GM23338 (cell line): ENCODE results near the gene MFSD11. TPM values are rescaled to one million over a fixed set of nuclear protein-coding genes. Genes with fewer than 3 reads are reported as not detected.

ENCODE experiments used
- ATAC-seq: fragments of 200-7000 bp; cut with Tn5 transposase; 3 replicates; pipeline ENCODE4 v1.9.1; 2020
- DNase-seq: peaks from one replicate; pipeline ENCODE4 v3.0.0-alpha.2; 2015; ENCODE audit warnings: low spot score
- H2AFZ ChIP-seq: fragments of 200-600 bp; sonication (generic); 2 replicates; pipeline ENCODE4 v1.8.0; 2016; ENCODE audit warnings: antibody characterized with exemption, mild to moderate bottlenecking, moderate library complexity
- H3F3A ChIP-seq: fragments of 200-600 bp; sonication (generic); replicated peaks from 2 replicates; pipeline ENCODE4 v1.8.0; 2017; ENCODE audit warnings: antibody characterized with exemption, mixed run types, low read depth
- H3K27ac ChIP-seq: fragments of 200-600 bp; sonication (generic); 2 replicates; pipeline ENCODE4 v1.6.1; 2016; ENCODE audit warnings: low read depth
- H3K27me3 ChIP-seq: fragments of 200-600 bp; sonication (generic); 2 replicates; pipeline ENCODE4 v1.8.0; 2016; ENCODE audit warnings: mild to moderate bottlenecking, mixed run types, moderate library complexity; ENCODE audit not compliant: insufficient read depth
- H3K36me3 ChIP-seq: fragments of 200-600 bp; sonication (generic); 2 replicates; pipeline ENCODE4 v1.8.0; 2016; ENCODE audit warnings: mild to moderate bottlenecking; ENCODE audit not compliant: insufficient read depth
- H3K4me1 ChIP-seq: fragments of 200-600 bp; sonication (generic); 2 replicates; pipeline ENCODE4 v1.8.0; 2016; ENCODE audit warnings: mild to moderate bottlenecking, moderate library complexity; ENCODE audit not compliant: insufficient read depth
- H3K4me2 ChIP-seq: fragments of 200-600 bp; sonication (generic); 2 replicates; pipeline ENCODE4 v1.7.1; 2017; ENCODE audit warnings: mixed run types
- H3K4me3 ChIP-seq: fragments of 200-600 bp; sonication (generic); 2 replicates; pipeline ENCODE4 v1.6.1; 2016; ENCODE audit warnings: mixed run types
- H3K79me2 ChIP-seq: fragments of 200-600 bp; sonication (generic); replicated peaks from 2 replicates; pipeline ENCODE4 v1.8.0; 2017; ENCODE audit warnings: mild to moderate bottlenecking; ENCODE audit not compliant: insufficient read depth
- H3K9me2 ChIP-seq: fragments of 200-600 bp; sonication (generic); 2 replicates; pipeline ENCODE4 v1.8.0; 2017; ENCODE audit not compliant: insufficient read depth
- H4K20me1 ChIP-seq: fragments of 200-600 bp; sonication (generic); replicated peaks from 2 replicates; pipeline ENCODE4 v1.8.0; 2017; ENCODE audit warnings: mild to moderate bottlenecking; ENCODE audit not compliant: insufficient read depth
- H3K27ac Mint-ChIP-seq: 2 replicates; pipeline ENCODE4 v1.8.0; 2020; ENCODE audit warnings: inconsistent platforms, mild to moderate bottlenecking, moderate library complexity, mixed read lengths
- H3K27me3 Mint-ChIP-seq: 3 replicates; pipeline ENCODE4 v1.8.0; 2022; ENCODE audit warnings: low read depth, mild to moderate bottlenecking, moderate library complexity, mixed read lengths, inconsistent platforms; ENCODE audit not compliant: insufficient read depth, poor library complexity
- H3K36me3 Mint-ChIP-seq: 3 replicates; pipeline ENCODE4 v1.8.0; 2021; ENCODE audit warnings: low read depth, mild to moderate bottlenecking, inconsistent platforms, moderate library complexity, mixed read lengths
- H3K4me1 Mint-ChIP-seq: 3 replicates; pipeline ENCODE4 v1.8.0; 2020; ENCODE audit warnings: mild to moderate bottlenecking, inconsistent platforms, mixed read lengths
- H3K4me3 Mint-ChIP-seq: 3 replicates; pipeline ENCODE4 v1.8.0; 2021; ENCODE audit warnings: moderate library complexity, mild to moderate bottlenecking, inconsistent platforms, mixed read lengths
- H3K9me3 Mint-ChIP-seq: 3 replicates; pipeline ENCODE4 v1.8.0; 2020; ENCODE audit warnings: moderate library complexity, mild to moderate bottlenecking, inconsistent platforms, mixed read lengths
- CREB1 ChIP-seq: fragments of 250-450 bp; sonication (Bioruptor Pico); IDR thresholded peaks from 2 replicates; pipeline ENCODE4 v1.5.0; 2020; ENCODE audit warnings: low read depth, mild to moderate bottlenecking, moderate library complexity
- EZH2 ChIP-seq: fragments of 200-600 bp; sonication (generic); IDR thresholded peaks from one replicate; pipeline ENCODE4 v1.8.0; 2017; ENCODE audit warnings: antibody characterized with exemption, mild to moderate bottlenecking, low read depth; ENCODE audit not compliant: unreplicated experiment
- EZH2phosphoT487 ChIP-seq: fragments of 200-600 bp; sonication (generic); IDR thresholded peaks from one replicate; pipeline ENCODE4 v1.8.1; 2018; ENCODE audit warnings: antibody characterized with exemption; ENCODE audit not compliant: unreplicated experiment
- JUNB ChIP-seq: IDR thresholded peaks from one replicate; pipeline ENCODE4 v1.6.1; 2016; ENCODE audit warnings: antibody characterized with exemption; ENCODE audit not compliant: unreplicated experiment
- NANOG ChIP-seq: IDR thresholded peaks from 2 replicates; pipeline ENCODE4 v1.6.1; 2016; ENCODE audit warnings: antibody characterized with exemption, borderline replicate concordance
- POLR2AphosphoS5 ChIP-seq: IDR thresholded peaks from 2 replicates; pipeline ENCODE4 v1.6.1; 2016; ENCODE audit warnings: antibody characterized with exemption, low read depth
- STAT1 ChIP-seq: IDR thresholded peaks from one replicate; pipeline ENCODE4 v1.6.1; 2016; ENCODE audit warnings: antibody characterized with exemption; ENCODE audit not compliant: unreplicated experiment
- ZNF114 ChIP-seq: fragments of 250-450 bp; sonication (Bioruptor Pico); IDR thresholded peaks from 2 replicates; pipeline ENCODE4 v1.5.0; 2020; ENCODE audit warnings: mild to moderate bottlenecking, moderate library complexity
- ZNF331 ChIP-seq: fragments of 250-450 bp; sonication (Bioruptor Pico); IDR thresholded peaks from 2 replicates; pipeline ENCODE4 v1.5.0; 2020; ENCODE audit warnings: low read depth, mild to moderate bottlenecking, moderate library complexity
- polyA plus RNA-seq: library from polyadenylated mRNA; unstranded; fragments of >200 nt; fragmentation: Nextera tagmentation; extraction: Ambion mirVana; gene quantifications from 2 replicates; pipeline ENCODE4 v1.2.1, GENCODE V29; 2016
- total RNA-seq: library from RNA; depleted of rRNA; stranded (reverse); fragments of >200 nt; shearing (Covaris generic); gene quantifications from 2 replicates; pipeline ENCODE4 v1.2.3, GENCODE V29; 2014
- TF ChIP-seq, protein P1 (sequence below): IDR thresholded peaks from 2 replicates; pipeline ENCODE4 v1.6.1; 2016; ENCODE audit warnings: antibody characterized with exemption
- TF ChIP-seq, protein P2 (sequence below): fragments of 250-450 bp; sonication (Bioruptor Pico); IDR thresholded peaks from 2 replicates; pipeline ENCODE4 v1.5.0; 2020; ENCODE audit warnings: mild to moderate bottlenecking, moderate library complexity
- TF ChIP-seq, protein P3 (sequence below): IDR thresholded peaks from one replicate; pipeline ENCODE4 v1.6.1; 2018; ENCODE audit warnings: antibody characterized with exemption; ENCODE audit not compliant: unreplicated experiment
- TF ChIP-seq, protein P4 (sequence below), 2 experiments: fragments of 200-600 bp in 1 of 2; sonication (generic) in 1 of 2; conservative IDR thresholded peaks; 2 replicates each; pipeline versions ENCODE4 v1.5.1 to v1.6.1; 2016 to 2017; ENCODE audit warnings: antibody characterized with exemption in 2 of 2, low read depth in 2 of 2, mild to moderate bottlenecking in 2 of 2, moderate library complexity in 1 of 2

The MFSD11 gene
- total and polyA plus RNA-seq, 2 experiments from 2014 or later, result 10.2 to 35.3 TPM

DNA sequence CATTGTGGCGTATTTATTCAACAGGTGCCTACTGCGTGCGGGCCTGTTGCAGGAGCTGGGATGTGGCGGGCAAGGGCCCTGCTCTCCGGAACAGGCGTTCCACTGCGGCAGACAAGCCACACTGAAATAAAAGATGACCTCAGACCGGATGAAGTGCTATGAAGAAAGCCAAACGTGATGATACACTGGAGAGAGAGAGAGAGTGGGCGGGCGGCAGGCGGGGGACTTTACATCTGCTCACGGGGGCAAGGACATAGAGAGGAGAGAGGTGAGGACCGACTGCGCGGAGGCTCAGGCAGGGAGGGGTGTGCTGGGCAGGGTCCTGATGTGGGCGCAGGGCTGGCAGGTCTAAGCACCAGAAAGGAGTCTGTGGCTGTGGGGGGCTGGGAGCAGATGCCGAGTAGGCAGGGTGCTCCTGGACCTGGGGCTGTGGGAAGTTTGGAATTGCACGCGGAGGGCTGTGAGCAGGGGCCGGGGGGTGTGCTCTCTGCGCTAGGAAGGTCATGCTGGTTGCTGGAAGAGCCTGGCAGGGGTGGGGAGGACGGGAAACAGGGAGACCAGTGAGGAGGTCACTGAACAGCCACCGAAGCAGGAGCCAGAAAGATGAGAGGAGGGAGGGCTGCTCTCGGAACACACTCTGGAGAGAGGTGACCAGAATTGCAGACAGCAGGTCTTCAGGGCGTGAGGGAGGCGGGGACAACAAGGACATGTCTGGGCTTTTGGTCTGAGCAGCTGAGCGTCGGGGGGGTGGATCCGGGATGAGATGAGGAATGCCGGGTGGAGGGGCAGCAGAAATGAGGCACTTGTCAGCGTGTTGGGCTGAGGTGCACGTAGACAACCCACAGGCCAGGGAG, 37.1 kb upstream of the MFSD11 start:
- Histone ChIP-seq H3K4me3 (no peak overlapping the region), H3K4me1 (peaks cover 35% of the 10 kb centered on the region), H4K20me1 (no peaks in the 10 kb centered on the region; the same call in 1 of the 2 replicates), H3K36me3 (no peaks in the 10 kb centered on the region), H3K27ac (peak overlapping the region; percentile 66), H3K4me2 (peak overlapping the region; percentile 63), H2AFZ (no peak overlapping the region; the same call in 1 of the 2 replicates), H3K27me3 (no peaks in the 10 kb centered on the region), H3K9me2 (no peaks in the 10 kb centered on the region), H3K79me2 (peaks cover 19% of the 10 kb centered on the region), H3F3A (no peaks in the 10 kb centered on the region)
- ATAC-seq, result peak; percentile 43
- Mint-ChIP-seq H3K9me3 (no peaks in the 10 kb centered on the region; the same call in 2 of the 3 replicates), H3K4me1 (peaks cover 41% of the 10 kb centered on the region), H3K27me3 (peaks cover 14% of the 10 kb centered on the region), H3K36me3 (no peaks in the 10 kb centered on the region), H3K4me3 (peak overlapping the region; percentile 0; the same call in 1 of the 3 replicates), H3K27ac (peak overlapping the region; percentile 36)
- no peak for TF ChIP-seq STAT1
- TF ChIP-seq, protein P1, sequence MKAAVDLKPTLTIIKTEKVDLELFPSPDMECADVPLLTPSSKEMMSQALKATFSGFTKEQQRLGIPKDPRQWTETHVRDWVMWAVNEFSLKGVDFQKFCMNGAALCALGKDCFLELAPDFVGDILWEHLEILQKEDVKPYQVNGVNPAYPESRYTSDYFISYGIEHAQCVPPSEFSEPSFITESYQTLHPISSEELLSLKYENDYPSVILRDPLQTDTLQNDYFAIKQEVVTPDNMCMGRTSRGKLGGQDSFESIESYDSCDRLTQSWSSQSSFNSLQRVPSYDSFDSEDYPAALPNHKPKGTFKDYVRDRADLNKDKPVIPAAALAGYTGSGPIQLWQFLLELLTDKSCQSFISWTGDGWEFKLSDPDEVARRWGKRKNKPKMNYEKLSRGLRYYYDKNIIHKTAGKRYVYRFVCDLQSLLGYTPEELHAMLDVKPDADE, result no peak
- no peak for TF ChIP-seq POLR2AphosphoS5
- no peak for TF ChIP-seq ZNF331 (CRISPR knock-in tag)
- TF ChIP-seq, protein P2, sequence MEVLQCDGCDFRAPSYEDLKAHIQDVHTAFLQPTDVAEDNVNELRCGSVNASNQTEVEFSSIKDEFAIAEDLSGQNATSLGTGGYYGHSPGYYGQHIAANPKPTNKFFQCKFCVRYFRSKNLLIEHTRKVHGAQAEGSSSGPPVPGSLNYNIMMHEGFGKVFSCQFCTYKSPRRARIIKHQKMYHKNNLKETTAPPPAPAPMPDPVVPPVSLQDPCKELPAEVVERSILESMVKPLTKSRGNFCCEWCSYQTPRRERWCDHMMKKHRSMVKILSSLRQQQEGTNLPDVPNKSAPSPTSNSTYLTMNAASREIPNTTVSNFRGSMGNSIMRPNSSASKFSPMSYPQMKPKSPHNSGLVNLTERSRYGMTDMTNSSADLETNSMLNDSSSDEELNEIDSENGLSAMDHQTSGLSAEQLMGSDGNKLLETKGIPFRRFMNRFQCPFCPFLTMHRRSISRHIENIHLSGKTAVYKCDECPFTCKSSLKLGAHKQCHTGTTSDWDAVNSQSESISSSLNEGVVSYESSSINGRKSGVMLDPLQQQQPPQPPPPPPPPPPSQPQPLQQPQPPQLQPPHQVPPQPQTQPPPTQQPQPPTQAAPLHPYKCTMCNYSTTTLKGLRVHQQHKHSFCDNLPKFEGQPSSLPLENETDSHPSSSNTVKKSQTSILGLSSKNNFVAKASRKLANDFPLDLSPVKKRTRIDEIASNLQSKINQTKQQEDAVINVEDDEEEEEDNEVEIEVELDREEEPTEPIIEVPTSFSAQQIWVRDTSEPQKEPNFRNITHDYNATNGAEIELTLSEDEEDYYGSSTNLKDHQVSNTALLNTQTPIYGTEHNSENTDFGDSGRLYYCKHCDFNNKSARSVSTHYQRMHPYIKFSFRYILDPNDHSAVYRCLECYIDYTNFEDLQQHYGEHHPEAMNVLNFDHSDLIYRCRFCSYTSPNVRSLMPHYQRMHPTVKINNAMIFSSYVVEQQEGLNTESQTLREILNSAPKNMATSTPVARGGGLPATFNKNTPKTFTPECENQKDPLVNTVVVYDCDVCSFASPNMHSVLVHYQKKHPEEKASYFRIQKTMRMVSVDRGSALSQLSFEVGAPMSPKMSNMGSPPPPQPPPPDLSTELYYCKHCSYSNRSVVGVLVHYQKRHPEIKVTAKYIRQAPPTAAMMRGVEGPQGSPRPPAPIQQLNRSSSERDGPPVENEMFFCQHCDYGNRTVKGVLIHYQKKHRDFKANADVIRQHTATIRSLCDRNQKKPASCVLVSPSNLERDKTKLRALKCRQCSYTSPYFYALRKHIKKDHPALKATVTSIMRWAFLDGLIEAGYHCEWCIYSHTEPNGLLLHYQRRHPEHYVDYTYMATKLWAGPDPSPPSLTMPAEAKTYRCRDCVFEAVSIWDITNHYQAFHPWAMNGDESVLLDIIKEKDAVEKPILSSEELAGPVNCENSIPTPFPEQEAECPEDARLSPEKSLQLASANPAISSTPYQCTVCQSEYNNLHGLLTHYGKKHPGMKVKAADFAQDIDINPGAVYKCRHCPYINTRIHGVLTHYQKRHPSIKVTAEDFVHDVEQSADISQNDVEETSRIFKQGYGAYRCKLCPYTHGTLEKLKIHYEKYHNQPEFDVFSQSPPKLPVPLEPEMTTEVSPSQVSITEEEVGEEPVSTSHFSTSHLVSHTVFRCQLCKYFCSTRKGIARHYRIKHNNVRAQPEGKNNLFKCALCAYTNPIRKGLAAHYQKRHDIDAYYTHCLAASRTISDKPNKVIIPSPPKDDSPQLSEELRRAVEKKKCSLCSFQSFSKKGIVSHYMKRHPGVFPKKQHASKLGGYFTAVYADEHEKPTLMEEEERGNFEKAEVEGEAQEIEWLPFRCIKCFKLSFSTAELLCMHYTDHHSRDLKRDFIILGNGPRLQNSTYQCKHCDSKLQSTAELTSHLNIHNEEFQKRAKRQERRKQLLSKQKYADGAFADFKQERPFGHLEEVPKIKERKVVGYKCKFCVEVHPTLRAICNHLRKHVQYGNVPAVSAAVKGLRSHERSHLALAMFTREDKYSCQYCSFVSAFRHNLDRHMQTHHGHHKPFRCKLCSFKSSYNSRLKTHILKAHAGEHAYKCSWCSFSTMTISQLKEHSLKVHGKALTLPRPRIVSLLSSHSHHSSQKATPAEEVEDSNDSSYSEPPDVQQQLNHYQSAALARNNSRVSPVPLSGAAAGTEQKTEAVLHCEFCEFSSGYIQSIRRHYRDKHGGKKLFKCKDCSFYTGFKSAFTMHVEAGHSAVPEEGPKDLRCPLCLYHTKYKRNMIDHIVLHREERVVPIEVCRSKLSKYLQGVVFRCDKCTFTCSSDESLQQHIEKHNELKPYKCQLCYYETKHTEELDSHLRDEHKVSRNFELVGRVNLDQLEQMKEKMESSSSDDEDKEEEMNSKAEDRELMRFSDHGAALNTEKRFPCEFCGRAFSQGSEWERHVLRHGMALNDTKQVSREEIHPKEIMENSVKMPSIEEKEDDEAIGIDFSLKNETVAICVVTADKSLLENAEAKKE, result no peak
- no peak for TF ChIP-seq EZH2phosphoT487
- TF ChIP-seq CREB1 (CRISPR knock-in tag), result no peak
- no peak for TF ChIP-seq EZH2
- TF ChIP-seq JUNB, result no peak
- TF ChIP-seq, protein P3, sequence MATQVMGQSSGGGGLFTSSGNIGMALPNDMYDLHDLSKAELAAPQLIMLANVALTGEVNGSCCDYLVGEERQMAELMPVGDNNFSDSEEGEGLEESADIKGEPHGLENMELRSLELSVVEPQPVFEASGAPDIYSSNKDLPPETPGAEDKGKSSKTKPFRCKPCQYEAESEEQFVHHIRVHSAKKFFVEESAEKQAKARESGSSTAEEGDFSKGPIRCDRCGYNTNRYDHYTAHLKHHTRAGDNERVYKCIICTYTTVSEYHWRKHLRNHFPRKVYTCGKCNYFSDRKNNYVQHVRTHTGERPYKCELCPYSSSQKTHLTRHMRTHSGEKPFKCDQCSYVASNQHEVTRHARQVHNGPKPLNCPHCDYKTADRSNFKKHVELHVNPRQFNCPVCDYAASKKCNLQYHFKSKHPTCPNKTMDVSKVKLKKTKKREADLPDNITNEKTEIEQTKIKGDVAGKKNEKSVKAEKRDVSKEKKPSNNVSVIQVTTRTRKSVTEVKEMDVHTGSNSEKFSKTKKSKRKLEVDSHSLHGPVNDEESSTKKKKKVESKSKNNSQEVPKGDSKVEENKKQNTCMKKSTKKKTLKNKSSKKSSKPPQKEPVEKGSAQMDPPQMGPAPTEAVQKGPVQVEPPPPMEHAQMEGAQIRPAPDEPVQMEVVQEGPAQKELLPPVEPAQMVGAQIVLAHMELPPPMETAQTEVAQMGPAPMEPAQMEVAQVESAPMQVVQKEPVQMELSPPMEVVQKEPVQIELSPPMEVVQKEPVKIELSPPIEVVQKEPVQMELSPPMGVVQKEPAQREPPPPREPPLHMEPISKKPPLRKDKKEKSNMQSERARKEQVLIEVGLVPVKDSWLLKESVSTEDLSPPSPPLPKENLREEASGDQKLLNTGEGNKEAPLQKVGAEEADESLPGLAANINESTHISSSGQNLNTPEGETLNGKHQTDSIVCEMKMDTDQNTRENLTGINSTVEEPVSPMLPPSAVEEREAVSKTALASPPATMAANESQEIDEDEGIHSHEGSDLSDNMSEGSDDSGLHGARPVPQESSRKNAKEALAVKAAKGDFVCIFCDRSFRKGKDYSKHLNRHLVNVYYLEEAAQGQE, result no peak
- TF ChIP-seq NANOG, result no peak
- TF ChIP-seq, protein P4, sequence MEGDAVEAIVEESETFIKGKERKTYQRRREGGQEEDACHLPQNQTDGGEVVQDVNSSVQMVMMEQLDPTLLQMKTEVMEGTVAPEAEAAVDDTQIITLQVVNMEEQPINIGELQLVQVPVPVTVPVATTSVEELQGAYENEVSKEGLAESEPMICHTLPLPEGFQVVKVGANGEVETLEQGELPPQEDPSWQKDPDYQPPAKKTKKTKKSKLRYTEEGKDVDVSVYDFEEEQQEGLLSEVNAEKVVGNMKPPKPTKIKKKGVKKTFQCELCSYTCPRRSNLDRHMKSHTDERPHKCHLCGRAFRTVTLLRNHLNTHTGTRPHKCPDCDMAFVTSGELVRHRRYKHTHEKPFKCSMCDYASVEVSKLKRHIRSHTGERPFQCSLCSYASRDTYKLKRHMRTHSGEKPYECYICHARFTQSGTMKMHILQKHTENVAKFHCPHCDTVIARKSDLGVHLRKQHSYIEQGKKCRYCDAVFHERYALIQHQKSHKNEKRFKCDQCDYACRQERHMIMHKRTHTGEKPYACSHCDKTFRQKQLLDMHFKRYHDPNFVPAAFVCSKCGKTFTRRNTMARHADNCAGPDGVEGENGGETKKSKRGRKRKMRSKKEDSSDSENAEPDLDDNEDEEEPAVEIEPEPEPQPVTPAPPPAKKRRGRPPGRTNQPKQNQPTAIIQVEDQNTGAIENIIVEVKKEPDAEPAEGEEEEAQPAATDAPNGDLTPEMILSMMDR (conservative IDR thresholded peaks at IDR 0.05; ENCODE audit: low read depth in 2 of 2), result no peak
- no peak for TF ChIP-seq ZNF114 (CRISPR knock-in tag)
- peak; percentile 66 for DNase-seq
